Colonic mucosa (tissue), 4 donors: Measurements from ENCODE around the gene PLXNB2. TPM values are rescaled to one million over a fixed set of nuclear protein-coding genes. Genes with fewer than 3 reads are reported as not detected.

Experiments
- DNase-seq: peaks from one replicate; pipeline ENCODE4 v3.0.0-alpha.2; 2020
- H3K27ac ChIP-seq: fragments of 200-600 bp; one replicate; pipeline ENCODE4 v1.8.0; 2021
- H3K27me3 ChIP-seq: fragments of 200-600 bp; one replicate; pipeline ENCODE4 v1.8.0; 2021
- H3K36me3 ChIP-seq: fragments of 200-600 bp; one replicate; pipeline ENCODE4 v1.8.0; 2021
- H3K4me1 ChIP-seq: fragments of 200-600 bp; one replicate; pipeline ENCODE4 v1.8.0; 2021; ENCODE audit warnings: mild to moderate bottlenecking
- H3K4me3 ChIP-seq: fragments of 200-600 bp; one replicate; pipeline ENCODE4 v1.8.0; 2021
- H3K9ac ChIP-seq, 2 donors: one replicate each; pipeline ENCODE4 v1.7.0; 2013; ENCODE audit warnings: control low read depth in 2 of 2, low read depth in 2 of 2, low read length in 2 of 2
- H3K9me3 ChIP-seq: fragments of 200-600 bp; one replicate; pipeline ENCODE4 v1.8.0; 2021
- CTCF ChIP-seq: fragments of 200-600 bp; IDR thresholded peaks from one replicate; pipeline ENCODE4 v1.8.0; 2022; ENCODE audit warnings: antibody characterized with exemption, mild to moderate bottlenecking
- intact Hi-C: fragments of 100-400 bp; cut with DNase I; formaldehyde crosslinking; loops from one replicate; pipeline ENCODE4 v1.14.1; 2022
- total RNA-seq, 2 donors: library from RNA; stranded (reverse); fragmentation: NEBNext Ultra II Directional in 1 of 2; extraction: Animal tissue kit (Norgen Biotek cat#: 25700) in 1 of 2; gene quantifications; one replicate each; pipeline ENCODE4 v1.2.1, GENCODE V29; 2021
- donor health status: healthy.
- donor health status: DM: no; HTN: no; CAD: no.
- donor health status: DM: no; HTN: no; CAD: no.

Gene PLXNB2
- total RNA-seq, 2 donors from 2014 or later: 270 to 339 TPM

- H3K4me3 ChIP-seq: no peak overlapping the region
- H3K27me3 ChIP-seq: peaks cover 37% of the 10 kb centered on the region
- DNase-seq: no peak
- intact Hi-C loops: no loop called here
- H3K9me3 ChIP-seq: no peaks in the 10 kb centered on the region
- H3K9ac ChIP-seq: no peak overlapping the region
- H3K36me3 ChIP-seq: no peaks in the 10 kb centered on the region
- TF ChIP-seq CTCF: no peak
- no peak overlapping the region for H3K27ac ChIP-seq
- no peaks in the 10 kb centered on the region for H3K4me1 ChIP-seq
These were observed 42.3 kb downstream of the PLXNB2 start for GRCh38 chr22:50264946-50265669.

GRCh38 chr22:50264104-50264745, 43.2 kb downstream of the PLXNB2 start:
- no peak overlapping the region for H3K4me3 ChIP-seq
- H3K9ac ChIP-seq: no peak overlapping the region
- no peaks in the 10 kb centered on the region for H3K4me1 ChIP-seq
- no peak for DNase-seq
- H3K27me3 ChIP-seq: peaks cover 29% of the 10 kb centered on the region
- no peaks in the 10 kb centered on the region for H3K36me3 ChIP-seq
- H3K9me3 ChIP-seq: no peaks in the 10 kb centered on the region
- no peak for TF ChIP-seq CTCF
- no peak overlapping the region for H3K27ac ChIP-seq
- intact Hi-C loops: no loop called here

- TF ChIP-seq CTCF: no peak
- no peaks in the 10 kb centered on the region for H3K4me1 ChIP-seq
- no peaks in the 10 kb centered on the region for H3K9me3 ChIP-seq
- H3K27ac ChIP-seq: no peak overlapping the region
- peaks cover 24% of the 10 kb centered on the region for H3K27me3 ChIP-seq
- no peak overlapping the region for H3K4me3 ChIP-seq
- intact Hi-C loops: no loop called here
- no peak overlapping the region for H3K9ac ChIP-seq
- H3K36me3 ChIP-seq: no peaks in the 10 kb centered on the region
- no peak for DNase-seq
These were observed 44.4 kb downstream of the PLXNB2 start for GRCh38 chr22:50262973-50263617.

- H3K27me3 ChIP-seq: peaks cover 24% of the 10 kb centered on the region
- H3K27ac ChIP-seq: no peak overlapping the region
- H3K36me3 ChIP-seq: no peaks in the 10 kb centered on the region
- intact Hi-C loops: no loop called here
- no peak overlapping the region for H3K4me3 ChIP-seq
- peak overlapping the region in 1 of 2 donors; percentile 50 for H3K9ac ChIP-seq
- no peak for DNase-seq
- no peaks in the 10 kb centered on the region for H3K9me3 ChIP-seq
- H3K4me1 ChIP-seq: no peaks in the 10 kb centered on the region
- no peak for TF ChIP-seq CTCF
These were observed 45.0 kb downstream of the PLXNB2 start for GRCh38 chr22:50262460-50262911.

GRCh38 chr22:50261615-50262459, 45.6 kb downstream of the PLXNB2 start, which contains the start of gene MAPK12:
Gene MAPK12, minus strand, starts transcription at chr22:50261683. Its CDS starts 174 bp downstream, at chr22:50261509.
- H3K9me3 ChIP-seq: no peaks in the 10 kb centered on the region
- H3K27ac ChIP-seq: no peak within 1 kb of the TSS
- no peak for DNase-seq
- intact Hi-C loops: no loop called here
- no peaks in the 10 kb centered on the region for H3K4me1 ChIP-seq
- peaks cover 24% of the 10 kb centered on the region for H3K27me3 ChIP-seq
- TF ChIP-seq CTCF: no peak
- no peaks in the 10 kb centered on the region for H3K36me3 ChIP-seq
- H3K9ac ChIP-seq: peak within 1 kb of the TSS in 1 of 2 donors; percentile 50
- H3K4me3 ChIP-seq: peak within 1 kb of the TSS; percentile 30
